H1 (cell line): Measurements from ENCODE around the gene POLD4. TPM values are rescaled to one million over a fixed set of nuclear protein-coding genes. Genes with fewer than 3 reads are reported as not detected.

Source experiments
- CTCF ChIA-PET: fragments of 300-600 bp; sonication (Branson Sonifier 250); formaldehyde crosslinking; loops from one replicate; lab custom pipeline; 2021; ENCODE audit not compliant: partially characterized antibody; lab: Charles Lee
- POLR2A ChIA-PET: fragments of 300-600 bp; sonication (Branson Sonifier 250); formaldehyde crosslinking; loops from one replicate; lab custom pipeline; 2021; ENCODE audit warnings: inconsistent platforms; ENCODE audit not compliant: partially characterized antibody; lab: Charles Lee
- DNase-seq, 2 experiments: peaks; one replicate each; pipeline versions ENCODE4 v3.0.0 to v3.0.0-alpha.2; 2010 to 2022; ENCODE audit warnings: low spot score in 2 of 2, low read depth in 1 of 2, mixed read lengths in 1 of 2
- FAIRE-seq: peaks from 2 replicates; lab custom pipeline; 2011; peaks lifted over from hg19 to GRCh38; lab: Jason Lieb, UNC
- H2AFZ ChIP-seq: 2 replicates; pipeline ENCODE4 v1.8.1; 2012; ENCODE audit warnings: low read length, inconsistent platforms
- H2AK5ac ChIP-seq: 2 replicates; pipeline ENCODE4 v1.6.1; 2013; ENCODE audit warnings: low read depth, low read length
- H2BK120ac ChIP-seq: replicated peaks from 2 replicates; pipeline ENCODE3; 2013; ENCODE audit warnings: low read depth, low read length, inconsistent platforms
- H2BK12ac ChIP-seq: 2 replicates; pipeline ENCODE4 v1.6.1; 2013; ENCODE audit warnings: low read depth, low read length
- H2BK15ac ChIP-seq: 2 replicates; pipeline ENCODE4 v1.6.1; 2013; ENCODE audit warnings: low read length
- H2BK20ac ChIP-seq: 2 replicates; pipeline ENCODE4 v1.6.1; 2013; ENCODE audit warnings: low read length
- H2BK5ac ChIP-seq: 2 replicates; pipeline ENCODE4 v1.6.1; 2013; ENCODE audit warnings: low read depth, low read length
- H3K14ac ChIP-seq: 2 replicates; pipeline ENCODE4 v1.6.1; 2013; ENCODE audit warnings: inconsistent platforms; ENCODE audit not compliant: insufficient read length
- H3K18ac ChIP-seq: 2 replicates; pipeline ENCODE4 v1.6.1; 2013; ENCODE audit warnings: low read length; ENCODE audit errors: extremely low read depth
- H3K23ac ChIP-seq: 2 replicates; pipeline ENCODE4 v1.6.1; 2013; ENCODE audit warnings: inconsistent platforms; ENCODE audit not compliant: insufficient read length
- H3K23me2 ChIP-seq: 2 replicates; pipeline ENCODE4 v1.6.1; 2013; ENCODE audit warnings: low read depth, low read length
- H3K27ac ChIP-seq: 2 replicates; pipeline ENCODE4 v1.6.1; 2011; ENCODE audit warnings: low read depth, low read length, inconsistent platforms
- H3K27me3 ChIP-seq, 4 experiments: replicated peaks in 1 of 4; 1 replicate in 1 of 4; 2 replicates in 3 of 4; pipeline versions ENCODE4 v1.6.1 to v1.8.1; 2011 to 2013; ENCODE audit warnings: low read length in 3 of 4, mild to moderate bottlenecking in 3 of 4, inconsistent platforms in 2 of 4, mixed read lengths in 2 of 4, moderate library complexity in 1 of 4; ENCODE audit not compliant: control insufficient read depth in 3 of 4, insufficient read depth in 3 of 4; ENCODE audit errors: extremely low read depth in 1 of 4
- H3K36me3 ChIP-seq, 4 experiments: 2 replicates each; pipeline versions ENCODE4 v1.6.1 to v1.8.1; 2011 to 2013; ENCODE audit warnings: mild to moderate bottlenecking in 4 of 4, low read length in 3 of 4, moderate library complexity in 2 of 4, control low read depth in 1 of 4, inconsistent platforms in 1 of 4; ENCODE audit not compliant: insufficient read depth in 4 of 4, control insufficient read depth in 2 of 4
- H3K4ac ChIP-seq: replicated peaks from 2 replicates; pipeline ENCODE3; 2013; ENCODE audit warnings: low read length, low read depth, mixed read lengths, inconsistent platforms; ENCODE audit not compliant: insufficient read length
- H3K4me1 ChIP-seq, 4 experiments: replicated peaks in 1 of 4; 1 replicate in 1 of 4; 2 replicates in 3 of 4; pipeline versions ENCODE4 v1.6.1 to v1.8.1; 2011 to 2013; ENCODE audit warnings: low read length in 3 of 4, inconsistent platforms in 2 of 4, mixed read lengths in 1 of 4; ENCODE audit not compliant: insufficient read depth in 4 of 4, control insufficient read depth in 3 of 4
- H3K4me2 ChIP-seq, 2 experiments: 2 replicates each; pipeline versions ENCODE4 v1.6.1 to v1.8.1; 2011 to 2013; ENCODE audit warnings: low read depth in 2 of 2, low read length in 2 of 2, control low read depth in 1 of 2, inconsistent platforms in 1 of 2, mild to moderate bottlenecking in 1 of 2; ENCODE audit not compliant: insufficient read depth in 1 of 2
- H3K4me3 ChIP-seq, 4 experiments: fragments of 200-600, 300-600 bp in 1 of 4; sonication (generic), shearing (Covaris generic), sonication (Bioruptor Twin) in 1 of 4; 2 replicates each; pipeline versions ENCODE4 v1.5.1 to v1.8.1; 2011 to 2016; ENCODE audit warnings: low read length in 4 of 4, low read depth in 3 of 4, control low read depth in 2 of 4, inconsistent platforms in 2 of 4, mild to moderate bottlenecking in 2 of 4, mixed read lengths in 1 of 4, moderate library complexity in 1 of 4; ENCODE audit not compliant: insufficient read depth in 2 of 4; ENCODE audit errors: extremely low read depth in 1 of 4
- H3K56ac ChIP-seq: replicated peaks from 2 replicates; pipeline ENCODE3; 2013; ENCODE audit warnings: low read depth, mild to moderate bottlenecking, mixed read lengths, low read length, inconsistent platforms; ENCODE audit not compliant: insufficient read length
- H3K79me1 ChIP-seq: 2 replicates; pipeline ENCODE4 v1.6.1; 2013; ENCODE audit warnings: low read depth, low read length, control low read depth
- H3K79me2 ChIP-seq, 2 experiments: 2 replicates each; pipeline versions ENCODE4 v1.6.1 to v1.8.1; 2012 to 2013; ENCODE audit warnings: low read length in 2 of 2, mild to moderate bottlenecking in 2 of 2, inconsistent platforms in 1 of 2; ENCODE audit not compliant: insufficient read depth in 2 of 2, control insufficient read depth in 1 of 2
- H3K9ac ChIP-seq, 4 experiments: replicated peaks in 1 of 4; 1 replicate in 1 of 4; 2 replicates in 3 of 4; pipeline versions ENCODE4 v1.6.1 to v1.8.1; 2011 to 2013; ENCODE audit warnings: low read depth in 3 of 4, low read length in 3 of 4, control low read depth in 2 of 4, mild to moderate bottlenecking in 2 of 4, moderate library complexity in 2 of 4, inconsistent platforms in 1 of 4; ENCODE audit errors: extremely low read depth in 1 of 4
- H3K9me3 ChIP-seq, 2 experiments: 2 replicates each; pipeline versions ENCODE4 v1.6.1 to v1.8.1; 2012 to 2013; ENCODE audit warnings: mild to moderate bottlenecking in 2 of 2, moderate library complexity in 2 of 2, control low read depth in 1 of 2, inconsistent platforms in 1 of 2, low read depth in 1 of 2, low read length in 1 of 2, mixed read lengths in 1 of 2; ENCODE audit not compliant: insufficient read depth in 2 of 2
- H4K20me1 ChIP-seq, 2 experiments: replicated peaks in 1 of 2; 2 replicates each; pipeline versions ENCODE3 to v1.8.1; 2011 to 2013; ENCODE audit warnings: inconsistent platforms in 2 of 2, low read length in 2 of 2, mild to moderate bottlenecking in 1 of 2; ENCODE audit not compliant: insufficient read depth in 2 of 2, control insufficient read depth in 1 of 2
- H4K5ac ChIP-seq: 2 replicates; pipeline ENCODE4 v1.6.1; 2013; ENCODE audit warnings: low read length, low read depth, mixed read lengths, inconsistent platforms; ENCODE audit not compliant: insufficient read length
- H4K8ac ChIP-seq: 2 replicates; pipeline ENCODE4 v1.8.0; 2013; ENCODE audit warnings: mild to moderate bottlenecking, moderate library complexity, low read length, inconsistent platforms; ENCODE audit not compliant: insufficient read depth; ENCODE audit errors: extremely low read depth
- H4K91ac ChIP-seq: replicated peaks from 2 replicates; pipeline ENCODE3; 2013; ENCODE audit warnings: low read length, mixed read lengths, inconsistent platforms; ENCODE audit not compliant: insufficient read length
- EZH2 ChIP-seq: fragments of 200-600 bp; sonication (generic); IDR thresholded peaks from 2 replicates; pipeline ENCODE4 v1.7.1; 2012; ENCODE audit warnings: low read depth, mild to moderate bottlenecking, moderate library complexity, low read length, inconsistent platforms; ENCODE audit not compliant: severe bottlenecking
- FOSL1 ChIP-seq: IDR thresholded peaks from 2 replicates; pipeline ENCODE4 v1.6.1; 2011; ENCODE audit warnings: mild to moderate bottlenecking, low read depth, low read length, moderate library complexity; ENCODE audit not compliant: insufficient read depth
- PHF8 ChIP-seq: fragments of 200-600 bp; sonication (generic); conservative IDR thresholded peaks from 2 replicates; pipeline ENCODE4 v1.7.1; 2012; ENCODE audit warnings: low read depth, mild to moderate bottlenecking, inconsistent platforms, low read length, moderate library complexity
- RBBP5 ChIP-seq: IDR thresholded peaks from 2 replicates; pipeline ENCODE4 v1.7.1; 2012; ENCODE audit warnings: low read depth, mild to moderate bottlenecking, inconsistent platforms, low read length, moderate library complexity, borderline replicate concordance
- RFX5 ChIP-seq: IDR thresholded peaks from 2 replicates; pipeline ENCODE4 v1.6.1; 2011; ENCODE audit warnings: low read depth, low read length, improper control_type of control experiment, borderline replicate concordance
- RXRA ChIP-seq: IDR thresholded peaks from 2 replicates; pipeline ENCODE4 v1.6.1; 2011; ENCODE audit warnings: low read depth, mild to moderate bottlenecking, low read length, moderate library complexity; ENCODE audit not compliant: insufficient read depth
- TCF12 ChIP-seq: IDR thresholded peaks from 2 replicates; pipeline ENCODE4 v1.6.1; 2011; ENCODE audit warnings: low read depth, mild to moderate bottlenecking, low read length
- TEAD4 ChIP-seq: IDR thresholded peaks from 2 replicates; pipeline ENCODE4 v1.6.1; 2012; ENCODE audit warnings: low read depth, low read length, inconsistent platforms, mixed read lengths
- ZNF274 ChIP-seq: IDR thresholded peaks from 2 replicates; pipeline ENCODE4 v1.7.0; 2012; ENCODE audit warnings: low read length, borderline replicate concordance; ENCODE audit errors: extremely low read depth
- WGBS, 2 experiments: shearing (Covaris generic) in 1 of 2; methylation state at CpG; one replicate each; pipeline versions ENCODE4 v1.1.6 to v1.1.7; 2013 to 2015; ENCODE audit warnings: low lambda C conversion rate in 2 of 2, mixed read lengths in 2 of 2, inconsistent platforms in 1 of 2, low coverage in 1 of 2, missing lambda C conversion rate in 1 of 2; ENCODE audit not compliant: insufficient replicate concordance in 2 of 2, insufficient coverage in 1 of 2, insufficient read length in 1 of 2; ENCODE audit errors: extremely low coverage in 1 of 2, missing lambda C conversion rate in 1 of 2; 5-methylcytosine and 5-hydroxymethylcytosine counted together
- polyA plus RNA-seq, 7 experiments: library from polyadenylated mRNA; depleted of rRNA in 3 of 7; stranded (reverse) in 5 of 7; unstranded in 2 of 7; fragments of >200 nt in 5 of 7; fragments of 200-250 nt in 2 of 7; gene quantifications; 1 replicate in 5 of 7; 2 replicates in 1 of 7; 4 replicates in 1 of 7; pipeline versions ENCODE4 v1.2.1 to v1.2.3, GENCODE V29; 2011 to 2013; ENCODE audit warnings: missing spikeins in 2 of 7, mixed read lengths in 2 of 7
- total RNA-seq: library from RNA; stranded (reverse); fragmentation: NEBNext Ultra II Directional; extraction: Animal tissue kit (Norgen Biotek cat#: 25700); gene quantifications from 2 replicates; pipeline ENCODE4 v1.2.1, GENCODE V29; 2021
- TF ChIP-seq, protein P1 (sequence below): IDR thresholded peaks from 2 replicates; pipeline ENCODE4 v1.6.1; 2011; ENCODE audit warnings: low read length, improper control_type of control experiment
- TF ChIP-seq, protein P2 (sequence below): IDR thresholded peaks from 2 replicates; pipeline ENCODE4 v1.6.1; 2011; ENCODE audit warnings: low read depth, mild to moderate bottlenecking, low read length; ENCODE audit not compliant: insufficient read depth

The POLD4 gene
- total and polyA plus RNA-seq, 2 of the 8 experiments (the other 6 are each of a cell fraction or from before 2014, with no cell fraction given): 21.2 to 46.7 TPM

GRCh38 chr11:67384851-67385366 lies 31.6 kb upstream of the POLD4 start:
- no peak overlapping the region for H3K4ac ChIP-seq
- CTCF ChIA-PET: interaction anchor here (1.4 to 34.8 kb wide), 6 partner anchors 12 to 123 kb away, joined by 4 to 1305 read pairs (median 22); partner anchors contain the start of genes CLCF1, POLD4 and SSH3
- TF ChIP-seq ZNF274 (no peak), TCF12 (no peak), PHF8 (no peak), RXRA (no peak), FOSL1 (no peak), EZH2 (no peak), RBBP5 (no peak), TEAD4 (no peak), RFX5 (no peak)
- TF ChIP-seq, protein P1, sequence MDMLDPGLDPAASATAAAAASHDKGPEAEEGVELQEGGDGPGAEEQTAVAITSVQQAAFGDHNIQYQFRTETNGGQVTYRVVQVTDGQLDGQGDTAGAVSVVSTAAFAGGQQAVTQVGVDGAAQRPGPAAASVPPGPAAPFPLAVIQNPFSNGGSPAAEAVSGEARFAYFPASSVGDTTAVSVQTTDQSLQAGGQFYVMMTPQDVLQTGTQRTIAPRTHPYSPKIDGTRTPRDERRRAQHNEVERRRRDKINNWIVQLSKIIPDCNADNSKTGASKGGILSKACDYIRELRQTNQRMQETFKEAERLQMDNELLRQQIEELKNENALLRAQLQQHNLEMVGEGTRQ: no peak
- TF ChIP-seq, protein P2, sequence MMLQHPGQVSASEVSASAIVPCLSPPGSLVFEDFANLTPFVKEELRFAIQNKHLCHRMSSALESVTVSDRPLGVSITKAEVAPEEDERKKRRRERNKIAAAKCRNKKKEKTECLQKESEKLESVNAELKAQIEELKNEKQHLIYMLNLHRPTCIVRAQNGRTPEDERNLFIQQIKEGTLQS: no peak

More at GRCh38 chr11:67384851-67385366, 31.6 kb upstream of the POLD4 start:
- Histone ChIP-seq H3K9ac (no peak overlapping the region), H3K9me3 (no peaks in the 10 kb centered on the region), H2BK20ac (no peak overlapping the region), H3K23ac (no peak overlapping the region), H4K91ac (no peak overlapping the region), H4K20me1 (peaks cover 0 to 2% of the 10 kb centered on the region in 2 experiments), H3K4me1 (peaks cover 0 to 4% (median 3%) of the 10 kb centered on the region in 4 experiments; a peak in 3 of 7 replicates), H2BK15ac (0 out of 2 replicates have a peak overlapping the region, but pooled peaks have one; percentile 16), H3K18ac (no peak overlapping the region), H4K8ac (no peak overlapping the region), H2AK5ac (no peak overlapping the region), H3K79me2 (no peaks in the 10 kb centered on the region), H3K36me3 (no peaks in the 10 kb centered on the region), H2BK120ac (no peak overlapping the region), H2BK5ac (no peak overlapping the region), H3K4me2 (no peak overlapping the region), H3K27me3 (peaks cover 0 to 11% (median 6%) of the 10 kb centered on the region in 4 experiments; a peak in 4 of 7 replicates), H3K79me1 (no peaks in the 10 kb centered on the region), H4K5ac (no peak overlapping the region), H3K27ac (no peak overlapping the region), H2AFZ (no peak overlapping the region), H3K23me2 (no peaks in the 10 kb centered on the region), H3K4me3 (no peak overlapping the region), H3K14ac (no peak overlapping the region), H2BK12ac (no peak overlapping the region), H3K56ac (no peak overlapping the region)
- FAIRE-seq (no peak), DNase-seq (no peak)
- POLR2A ChIA-PET: interaction anchor here (1.0 kb wide), 1 partner anchor 24 kb away, joined by 3 read pairs; no protein-coding TSS in a partner anchor
- WGBS, 2 experiments: 86% methylated on average over 3 of the region's 3 CpGs; no CpG with 5 or more reads in 1 of the 2 experiments
